Adrenal gland (tissue), 5 donors: ENCODE data around the gene RABAC1.

Experiments used
- CTCF ChIP-seq, 6 experiments: fragments of 450-650 bp in 4 of 6; fragments of 200-600 bp in 2 of 6; sonication (generic) in 1 of 6; IDR thresholded peaks; 1 replicate in 5 of 6; 2 replicates in 1 of 6; pipeline versions ENCODE4 v1.5.1 to v1.8.0; 2016 to 2021; ENCODE audit warnings: antibody characterized with exemption in 6 of 6, mild to moderate bottlenecking in 2 of 6, moderate library complexity in 1 of 6
- POLR2A ChIP-seq, 2 donors: fragments of 450-650 bp; IDR thresholded peaks; one replicate each; pipeline ENCODE4 v1.6.1; 2017; ENCODE audit warnings: antibody characterized with exemption in 2 of 2, mild to moderate bottlenecking in 2 of 2, moderate library complexity in 1 of 2
- donor health status: DM: no; HTN: no; CAD: no.

GRCh38 chr19:41937525-41938468 lies 21.3 kb downstream of the RABAC1 start:
- TF ChIP-seq POLR2A (IDR thresholded peaks at IDR 0.05) (no peak), CTCF (IDR thresholded peaks at IDR 0.05) (no peak)
